SU-DHL-6 (cell line): Measurements from ENCODE around the gene DNM1L.

Experiments used
- EZH2phosphoT487 ChIP-seq: fragments of 200-600 bp; sonication (generic), shearing (Covaris generic); conservative IDR thresholded peaks from 2 replicates; pipeline ENCODE4 v1.6.1; 2018; ENCODE audit warnings: mild to moderate bottlenecking, antibody characterized with exemption, low read length, moderate library complexity, mixed read lengths
- TF ChIP-seq, protein P1 (sequence below): fragments of 200-600 bp; sonication (generic); IDR thresholded peaks from one replicate; pipeline ENCODE4 v1.5.1; 2017; ENCODE audit warnings: antibody characterized with exemption, mild to moderate bottlenecking, low read length, moderate library complexity; ENCODE audit not compliant: insufficient read depth, poor library complexity, severe bottlenecking

GRCh38 chr12:32651151-32651955 lies 27.7 kb upstream of the DNM1L start:
- TF ChIP-seq, protein P1, sequence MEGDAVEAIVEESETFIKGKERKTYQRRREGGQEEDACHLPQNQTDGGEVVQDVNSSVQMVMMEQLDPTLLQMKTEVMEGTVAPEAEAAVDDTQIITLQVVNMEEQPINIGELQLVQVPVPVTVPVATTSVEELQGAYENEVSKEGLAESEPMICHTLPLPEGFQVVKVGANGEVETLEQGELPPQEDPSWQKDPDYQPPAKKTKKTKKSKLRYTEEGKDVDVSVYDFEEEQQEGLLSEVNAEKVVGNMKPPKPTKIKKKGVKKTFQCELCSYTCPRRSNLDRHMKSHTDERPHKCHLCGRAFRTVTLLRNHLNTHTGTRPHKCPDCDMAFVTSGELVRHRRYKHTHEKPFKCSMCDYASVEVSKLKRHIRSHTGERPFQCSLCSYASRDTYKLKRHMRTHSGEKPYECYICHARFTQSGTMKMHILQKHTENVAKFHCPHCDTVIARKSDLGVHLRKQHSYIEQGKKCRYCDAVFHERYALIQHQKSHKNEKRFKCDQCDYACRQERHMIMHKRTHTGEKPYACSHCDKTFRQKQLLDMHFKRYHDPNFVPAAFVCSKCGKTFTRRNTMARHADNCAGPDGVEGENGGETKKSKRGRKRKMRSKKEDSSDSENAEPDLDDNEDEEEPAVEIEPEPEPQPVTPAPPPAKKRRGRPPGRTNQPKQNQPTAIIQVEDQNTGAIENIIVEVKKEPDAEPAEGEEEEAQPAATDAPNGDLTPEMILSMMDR, result no peak
- TF ChIP-seq EZH2phosphoT487, result no peak
